Measurements from ENCODE around the gene MRM3. TPM values are rescaled to one million over a fixed set of nuclear protein-coding genes. Genes with fewer than 3 reads are reported as not detected.

The MRM3 gene
- total RNA-seq, 1 donor from 2014 or later, result 8.3 TPM

DNA sequence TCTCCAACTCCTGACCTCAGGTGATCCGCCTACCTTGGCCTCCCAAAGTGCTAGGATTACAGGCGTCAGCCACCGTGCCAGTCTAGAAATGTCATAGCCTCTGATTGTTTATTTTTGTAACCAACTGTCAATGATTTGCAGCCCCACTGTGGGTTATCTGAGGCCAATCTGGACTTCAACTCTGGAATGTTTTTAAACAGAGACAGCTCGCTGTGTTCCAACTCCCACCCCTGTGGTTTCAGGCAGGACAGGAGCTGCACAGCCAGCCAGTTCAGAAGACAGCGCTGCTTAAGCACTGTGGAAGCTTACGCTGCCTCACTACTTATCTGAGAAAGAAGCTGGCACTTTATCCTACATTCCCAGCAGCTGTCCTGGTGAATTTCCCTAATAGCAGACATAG lies 19.5 kb downstream of the MRM3 start:
- Mint-ChIP-seq H3K4me3 (ENCODE audit: unreplicated experiment) (peak overlapping the region; percentile 34), H3K4me1 (ENCODE audit: low read depth, unreplicated experiment) (peaks cover 4% of the 10 kb centered on the region), H3K36me3 (ENCODE audit: low read depth, unreplicated experiment) (peaks cover 26% of the 10 kb centered on the region), H3K9me3 (ENCODE audit: unreplicated experiment) (no peaks in the 10 kb centered on the region), H3K27me3 (ENCODE audit: low read depth, unreplicated experiment) (no peaks in the 10 kb centered on the region), H3K27ac (ENCODE audit: unreplicated experiment) (peak overlapping the region; percentile 58)
- H3K9me3 ChIP-seq (ENCODE audit: insufficient read depth, low read depth, low read length), result no peaks in the 10 kb centered on the region
- H2AFZ ChIP-seq (ENCODE audit: low read depth, low read length), result no peak overlapping the region
- peaks cover 9% of the 10 kb centered on the region for H3K36me3 ChIP-seq (ENCODE audit: insufficient read depth, low read length)
- FAIRE-seq (no peak), DNase-seq (ENCODE audit: low read depth) (peak; percentile 56)
- TF ChIP-seq, protein P1, sequence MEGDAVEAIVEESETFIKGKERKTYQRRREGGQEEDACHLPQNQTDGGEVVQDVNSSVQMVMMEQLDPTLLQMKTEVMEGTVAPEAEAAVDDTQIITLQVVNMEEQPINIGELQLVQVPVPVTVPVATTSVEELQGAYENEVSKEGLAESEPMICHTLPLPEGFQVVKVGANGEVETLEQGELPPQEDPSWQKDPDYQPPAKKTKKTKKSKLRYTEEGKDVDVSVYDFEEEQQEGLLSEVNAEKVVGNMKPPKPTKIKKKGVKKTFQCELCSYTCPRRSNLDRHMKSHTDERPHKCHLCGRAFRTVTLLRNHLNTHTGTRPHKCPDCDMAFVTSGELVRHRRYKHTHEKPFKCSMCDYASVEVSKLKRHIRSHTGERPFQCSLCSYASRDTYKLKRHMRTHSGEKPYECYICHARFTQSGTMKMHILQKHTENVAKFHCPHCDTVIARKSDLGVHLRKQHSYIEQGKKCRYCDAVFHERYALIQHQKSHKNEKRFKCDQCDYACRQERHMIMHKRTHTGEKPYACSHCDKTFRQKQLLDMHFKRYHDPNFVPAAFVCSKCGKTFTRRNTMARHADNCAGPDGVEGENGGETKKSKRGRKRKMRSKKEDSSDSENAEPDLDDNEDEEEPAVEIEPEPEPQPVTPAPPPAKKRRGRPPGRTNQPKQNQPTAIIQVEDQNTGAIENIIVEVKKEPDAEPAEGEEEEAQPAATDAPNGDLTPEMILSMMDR (IDR thresholded peaks at IDR 0.05; ENCODE audit: insufficient read depth, low read depth, low read length), result no peak
- TF ChIP-seq EZH2 (IDR thresholded peaks at IDR 0.05; ENCODE audit: insufficient read depth, low read length), result no peak
- H3K27me3 ChIP-seq (ENCODE audit: insufficient read depth, low read length), result no peaks in the 10 kb centered on the region
- peaks cover 23% of the 10 kb centered on the region for H4K20me1 ChIP-seq (ENCODE audit: insufficient read depth, low read length)
- no peak overlapping the region for H3K4me2 ChIP-seq (ENCODE audit: low read length)
- H3K79me2 ChIP-seq (ENCODE audit: insufficient read depth, low read length), result no peaks in the 10 kb centered on the region
- no peaks in the 10 kb centered on the region for H3K4me1 ChIP-seq (ENCODE audit: insufficient read depth, low read length)
- H3K27ac ChIP-seq (ENCODE audit: low read depth, low read length), result no peak overlapping the region
- H3K9ac ChIP-seq (ENCODE audit: low read length), result no peak overlapping the region
- H3K4me3 ChIP-seq (ENCODE audit: insufficient read depth, low read depth, low read length), result no peak overlapping the region

DNA sequence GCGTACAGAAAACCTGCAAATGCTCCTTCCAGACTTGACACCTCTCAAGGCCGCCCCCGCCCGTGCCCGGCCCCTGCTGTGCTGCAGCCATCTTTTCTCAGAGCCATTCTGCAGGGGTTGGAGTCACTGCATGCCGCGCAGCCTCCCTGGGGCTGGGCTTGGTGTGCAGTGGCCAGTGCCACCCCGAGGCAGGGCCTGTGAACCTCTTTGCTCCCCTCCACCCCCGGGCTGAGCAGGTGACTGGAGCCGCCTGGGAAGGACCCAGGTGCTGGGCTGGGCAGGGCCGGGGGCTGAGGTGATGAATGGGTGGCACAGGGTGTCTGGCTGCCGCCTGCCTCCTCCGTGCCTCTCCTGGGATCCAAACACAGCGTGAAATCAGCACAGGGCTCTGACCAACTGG lies 20.3 kb downstream of the MRM3 start:
- peaks cover 9% of the 10 kb centered on the region for H3K36me3 ChIP-seq (ENCODE audit: insufficient read depth, low read length)
- Mint-ChIP-seq H3K4me1 (ENCODE audit: low read depth, unreplicated experiment) (peaks cover 2% of the 10 kb centered on the region), H3K27ac (ENCODE audit: unreplicated experiment) (no peak overlapping the region), H3K36me3 (ENCODE audit: low read depth, unreplicated experiment) (peaks cover 18% of the 10 kb centered on the region), H3K9me3 (ENCODE audit: unreplicated experiment) (no peaks in the 10 kb centered on the region), H3K4me3 (ENCODE audit: unreplicated experiment) (no peak overlapping the region), H3K27me3 (ENCODE audit: low read depth, unreplicated experiment) (no peaks in the 10 kb centered on the region)
- TF ChIP-seq, protein P1 (IDR thresholded peaks at IDR 0.05; ENCODE audit: insufficient read depth, low read depth, low read length), result no peak
- H3K27ac ChIP-seq (ENCODE audit: low read depth, low read length), result no peak overlapping the region
- no peaks in the 10 kb centered on the region for H3K79me2 ChIP-seq (ENCODE audit: insufficient read depth, low read length)
- peaks cover 29% of the 10 kb centered on the region for H4K20me1 ChIP-seq (ENCODE audit: insufficient read depth, low read length)
- no peaks in the 10 kb centered on the region for H3K9me3 ChIP-seq (ENCODE audit: insufficient read depth, low read depth, low read length)
- no peaks in the 10 kb centered on the region for H3K27me3 ChIP-seq (ENCODE audit: insufficient read depth, low read length)
- FAIRE-seq (no peak), DNase-seq (ENCODE audit: low read depth) (no peak)
- H3K9ac ChIP-seq (ENCODE audit: low read length), result no peak overlapping the region
- H3K4me3 ChIP-seq (ENCODE audit: insufficient read depth, low read depth, low read length), result no peak overlapping the region
- H3K4me1 ChIP-seq (ENCODE audit: insufficient read depth, low read length), result no peaks in the 10 kb centered on the region
- no peak overlapping the region for H3K4me2 ChIP-seq (ENCODE audit: low read length)
- no peak overlapping the region for H2AFZ ChIP-seq (ENCODE audit: low read depth, low read length)

DNA sequence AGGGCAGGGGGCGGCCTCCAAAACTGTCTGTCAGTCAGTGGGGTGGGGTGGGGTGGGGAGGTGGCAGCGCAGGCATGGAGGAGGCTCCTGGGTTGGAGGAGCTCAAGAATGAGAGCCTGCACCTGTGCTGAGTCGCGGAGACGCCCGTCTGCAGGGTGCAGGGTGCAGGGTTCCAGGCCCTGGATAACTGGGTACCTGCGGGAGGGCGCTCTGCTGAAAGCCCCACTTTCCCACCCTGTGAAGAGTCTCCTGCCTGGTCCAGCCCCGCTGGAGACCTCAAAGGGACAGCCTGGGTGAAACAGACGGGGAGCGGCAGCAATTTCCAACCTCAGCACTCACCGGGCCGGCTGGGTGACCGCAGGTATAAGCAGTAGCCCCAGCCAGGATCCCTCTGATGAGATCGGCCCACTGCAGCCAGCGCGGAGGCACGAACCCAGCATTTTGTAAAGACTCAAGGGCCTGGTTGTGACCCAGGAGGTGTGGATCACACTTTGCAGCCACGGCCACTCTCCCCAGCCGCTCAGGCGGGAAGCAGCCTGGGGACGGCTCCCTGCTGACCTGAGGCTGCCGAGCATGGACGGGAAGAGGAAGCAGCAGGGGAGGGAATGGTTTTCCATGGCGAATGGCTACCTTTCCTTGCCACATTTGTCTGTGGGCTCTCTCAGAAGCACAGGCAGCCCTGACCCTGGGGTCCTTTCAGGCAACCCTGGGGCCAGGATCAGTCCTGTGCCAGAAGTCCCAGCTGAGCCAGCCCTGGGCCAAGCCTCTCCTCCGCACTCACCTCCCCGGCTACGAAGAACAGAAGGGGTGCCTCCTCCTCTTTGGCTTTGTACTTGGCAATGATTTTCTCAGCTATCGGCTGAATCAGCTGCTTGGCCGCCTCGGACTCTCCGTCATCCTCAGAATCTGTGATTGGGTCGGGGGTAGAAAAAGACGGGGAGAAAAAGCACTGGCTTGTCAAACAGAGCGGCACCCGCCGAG lies 21.0 kb downstream of the MRM3 start:
- Histone ChIP-seq H3K9ac (ENCODE audit: low read length) (no peak overlapping the region), H3K4me2 (ENCODE audit: low read length) (no peak overlapping the region), H2AFZ (ENCODE audit: low read depth, low read length) (no peak overlapping the region), H3K4me3 (ENCODE audit: insufficient read depth, low read depth, low read length) (no peak overlapping the region), H3K4me1 (ENCODE audit: insufficient read depth, low read length) (no peaks in the 10 kb centered on the region), H4K20me1 (ENCODE audit: insufficient read depth, low read length) (peaks cover 35% of the 10 kb centered on the region), H3K27ac (ENCODE audit: low read depth, low read length) (no peak overlapping the region), H3K79me2 (ENCODE audit: insufficient read depth, low read length) (no peaks in the 10 kb centered on the region), H3K9me3 (ENCODE audit: insufficient read depth, low read depth, low read length) (no peaks in the 10 kb centered on the region), H3K27me3 (ENCODE audit: insufficient read depth, low read length) (no peaks in the 10 kb centered on the region), H3K36me3 (ENCODE audit: insufficient read depth, low read length) (peaks cover 9% of the 10 kb centered on the region)
- Mint-ChIP-seq H3K36me3 (ENCODE audit: low read depth, unreplicated experiment) (peaks cover 16% of the 10 kb centered on the region), H3K27me3 (ENCODE audit: low read depth, unreplicated experiment) (no peaks in the 10 kb centered on the region), H3K9me3 (ENCODE audit: unreplicated experiment) (no peaks in the 10 kb centered on the region), H3K27ac (ENCODE audit: unreplicated experiment) (no peak overlapping the region), H3K4me1 (ENCODE audit: low read depth, unreplicated experiment) (peaks cover 2% of the 10 kb centered on the region), H3K4me3 (ENCODE audit: unreplicated experiment) (no peak overlapping the region)
- TF ChIP-seq EZH2 (IDR thresholded peaks at IDR 0.05; ENCODE audit: insufficient read depth, low read length), result no peak
- TF ChIP-seq, protein P1 (IDR thresholded peaks at IDR 0.05; ENCODE audit: insufficient read depth, low read depth, low read length), result no peak
- DNase-seq (ENCODE audit: low read depth), result no peak
- no peak for FAIRE-seq
